ENCODE results near the gene RAMACL. TPM values are rescaled to one million over a fixed set of nuclear protein-coding genes. Genes with fewer than 3 reads are reported as not detected.
"Not testable (repeated sequence)": the region's sequence is repeated elsewhere in the genome, so short reads cannot be mapped to it uniquely, and the experiment has no call there.

Gene RAMACL
- total RNA-seq (under 1 TPM; 0.30 to 0.41 TPM), polyA plus RNA-seq (under 1 TPM; 0.39 to 0.41 TPM)

DNA sequence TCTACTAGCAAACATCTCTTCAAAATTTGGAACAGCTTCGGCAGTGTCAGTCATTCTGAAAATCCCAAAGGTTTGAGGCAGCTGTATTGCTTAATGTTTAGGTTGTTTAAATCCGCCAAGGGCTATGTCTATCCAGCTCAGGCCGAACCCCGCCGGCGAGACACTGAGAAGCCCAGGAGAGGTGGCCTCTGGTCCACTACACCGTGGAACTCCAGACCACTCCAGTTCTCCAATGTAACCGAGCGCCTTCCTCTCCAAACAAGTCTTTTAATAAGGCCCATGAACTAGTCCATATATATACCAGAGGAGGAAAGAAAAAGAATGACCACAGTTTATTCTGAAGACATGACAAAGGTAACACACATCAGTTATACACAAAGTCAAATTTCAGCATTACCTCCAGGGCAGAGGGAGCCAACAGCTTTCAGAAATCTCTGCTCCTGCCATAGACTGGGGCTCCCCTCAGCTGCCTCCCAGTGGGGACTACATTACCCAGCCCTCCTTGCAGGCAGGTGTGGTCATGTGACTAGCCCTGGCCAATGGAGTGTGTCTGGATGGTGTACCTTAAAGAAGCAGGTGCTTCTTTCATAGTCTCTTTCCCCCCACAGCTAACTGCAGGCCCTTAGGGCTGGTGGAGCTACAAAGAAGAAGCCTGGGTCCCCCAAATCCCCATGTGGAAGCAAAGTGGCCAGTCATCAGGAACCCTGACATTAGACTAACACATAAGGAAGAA lies at the start of gene RAMACL:
Gene RAMACL (minus strand): TSS at position 255 of the 733 bp plus-strand sequence. CDS start 201 bp downstream, at position 54.
- H3K4me1 ChIP-seq (ENCODE audit: insufficient read depth, low read length) = no peaks in the 10 kb centered on the region
- H3K27ac Mint-ChIP-seq = no peak within 1 kb of the TSS
- CTCF ChIA-PET (ENCODE audit: partially characterized antibody) = no interaction called here
- no peak within 1 kb of the TSS for H3K4me3 ChIP-seq (ENCODE audit: low read length in 2 of 2)
- H3K4me1 Mint-ChIP-seq = peaks cover 0 to 1% (median 0%) of the 10 kb centered on the region in 4 donors
- peak; percentile 26 to 64 (median 41) for DNase-seq
- intact Hi-C loops (cut with micrococcal nuclease) = no loop called here
- no peak within 1 kb of the TSS for H3K27ac ChIP-seq (ENCODE audit: low read depth, low read length)
- POLR2A ChIA-PET (ENCODE audit: partially characterized antibody) = no interaction called here
- H3K9me3 Mint-ChIP-seq = no peaks in the 10 kb centered on the region
- no peaks in the 10 kb centered on the region for H3K36me3 ChIP-seq (ENCODE audit: insufficient read depth, low read length)
- no peaks in the 10 kb centered on the region for H3K27me3 ChIP-seq (ENCODE audit: insufficient read depth, low read length)
- H3K9me3 ChIP-seq (ENCODE audit: control insufficient read depth in 1 of 2, low read length in 2 of 2) = no peaks in the 10 kb centered on the region
- H3K4me3 Mint-ChIP-seq = no peak within 1 kb of the TSS
- peaks cover 0 to 1% of the 10 kb centered on the region in 2 donors for H3K27me3 Mint-ChIP-seq
- no peaks in the 10 kb centered on the region for H3K36me3 Mint-ChIP-seq

DNA sequence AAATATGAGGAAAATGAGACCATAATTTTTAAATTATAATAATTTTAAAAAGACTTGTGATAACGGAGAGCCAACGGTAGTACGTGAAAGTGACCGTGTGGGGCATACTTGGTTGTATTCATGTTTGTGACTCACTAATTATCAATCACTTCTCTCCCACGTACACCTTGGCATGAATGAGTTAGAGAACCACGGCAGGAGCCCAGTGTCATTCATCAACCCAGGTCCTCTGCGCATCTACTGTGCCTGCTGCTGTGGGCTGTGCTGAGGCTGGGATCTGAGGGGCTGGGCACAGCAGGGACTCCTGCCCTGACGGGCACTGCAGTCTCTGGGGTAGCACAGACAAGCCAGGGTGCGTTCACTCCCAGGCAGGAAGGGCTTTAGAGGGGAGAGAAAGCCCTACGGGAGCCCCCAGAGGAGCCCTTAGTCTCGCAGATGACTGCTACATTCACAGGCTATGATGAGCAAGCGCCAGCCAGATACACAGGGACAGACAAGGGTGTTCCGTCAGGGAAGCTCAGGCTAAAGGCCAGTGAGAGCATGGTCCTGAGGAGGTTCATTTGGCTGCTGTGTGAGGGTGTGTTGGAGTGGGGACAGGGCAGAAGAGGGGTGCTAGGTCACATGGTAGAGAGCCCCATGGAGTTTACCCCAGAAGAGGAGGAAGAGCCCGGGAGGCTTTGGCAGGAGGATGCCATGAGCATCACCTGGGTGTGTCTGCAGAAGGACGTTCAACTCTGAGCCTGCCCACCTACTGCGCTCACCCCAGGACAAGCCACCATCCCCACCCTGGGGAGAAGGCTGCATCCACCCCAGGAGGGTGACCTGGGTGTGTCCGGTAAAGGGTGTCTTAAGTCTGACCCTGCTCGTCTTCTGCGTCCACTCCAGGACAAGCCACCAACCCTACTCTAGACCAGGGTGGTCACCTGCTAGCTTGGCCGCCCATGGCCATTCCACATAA lies 48.8 kb upstream of the RAMACL start:
- peaks cover 38 to 40% of the 10 kb centered on the region in 2 donors for H3K27me3 Mint-ChIP-seq
- Histone ChIP-seq H3K4me3 (ENCODE audit: low read length in 2 of 2) (no peak overlapping the region), H3K27me3 (ENCODE audit: insufficient read depth, low read length) (peaks cover 3% of the 10 kb centered on the region), H3K9me3 (ENCODE audit: control insufficient read depth in 1 of 2, low read length in 2 of 2) (no peaks in the 10 kb centered on the region), H3K27ac (ENCODE audit: low read depth, low read length) (no peak overlapping the region), H3K36me3 (ENCODE audit: insufficient read depth, low read length) (no peaks in the 10 kb centered on the region), H3K4me1 (ENCODE audit: insufficient read depth, low read length) (peaks cover 7% of the 10 kb centered on the region)
- no peak for DNase-seq
- H3K9me3 Mint-ChIP-seq = peaks cover 0 to 2% (median 0%) of the 10 kb centered on the region in 8 donors
- peaks cover 0 to 4% of the 10 kb centered on the region in 2 donors for H3K36me3 Mint-ChIP-seq
- peak overlapping the region in 1 of 7 donors; percentile 1 for H3K27ac Mint-ChIP-seq
- peaks cover 0 to 7% (median 4%) of the 10 kb centered on the region in 4 donors for H3K4me1 Mint-ChIP-seq
- H3K4me3 Mint-ChIP-seq = no peak overlapping the region
- ChIA-PET CTCF (ENCODE audit: partially characterized antibody) (no interaction called here), POLR2A (ENCODE audit: partially characterized antibody) (no interaction called here)
- intact Hi-C loops (cut with micrococcal nuclease) = no loop called here

DNA sequence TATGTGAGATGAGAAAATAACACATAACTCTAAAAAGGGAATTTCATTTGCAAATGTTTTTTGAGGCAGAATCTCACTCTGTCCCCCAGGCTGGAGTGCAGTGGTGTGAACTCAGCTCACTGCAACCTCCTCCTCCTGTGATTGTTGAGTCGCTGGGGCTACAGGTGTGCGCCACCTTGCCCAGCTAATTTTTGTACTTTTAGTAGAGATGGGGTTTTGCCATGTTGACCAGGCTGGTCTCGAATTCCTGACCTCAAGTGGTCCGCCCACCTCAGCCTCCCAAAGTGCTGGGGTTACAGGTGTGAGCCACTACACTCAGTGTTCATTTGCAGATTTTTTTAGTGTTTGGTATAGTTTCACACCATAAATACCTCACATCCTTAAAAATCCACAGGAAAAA lies 48.1 kb upstream of the RAMACL start:
- H3K27ac ChIP-seq (ENCODE audit: low read depth, low read length); H3K9me3 ChIP-seq (ENCODE audit: control insufficient read depth in 1 of 2, low read length in 2 of 2); H3K4me1 ChIP-seq (ENCODE audit: insufficient read depth, low read length); H3K36me3 ChIP-seq (ENCODE audit: insufficient read depth, low read length); DNase-seq; H3K36me3 Mint-ChIP-seq; H3K9me3 Mint-ChIP-seq; POLR2A ChIA-PET (ENCODE audit: partially characterized antibody); intact Hi-C loops (cut with micrococcal nuclease); H3K4me3 Mint-ChIP-seq; CTCF ChIA-PET (ENCODE audit: partially characterized antibody); H3K4me1 Mint-ChIP-seq; H3K27me3 ChIP-seq (ENCODE audit: insufficient read depth, low read length); H3K27ac Mint-ChIP-seq; H3K4me3 ChIP-seq (ENCODE audit: low read length in 2 of 2): not testable (repeated sequence)
- H3K27me3 Mint-ChIP-seq = peaks cover 37 to 40% of the 10 kb centered on the region in 2 donors

DNA sequence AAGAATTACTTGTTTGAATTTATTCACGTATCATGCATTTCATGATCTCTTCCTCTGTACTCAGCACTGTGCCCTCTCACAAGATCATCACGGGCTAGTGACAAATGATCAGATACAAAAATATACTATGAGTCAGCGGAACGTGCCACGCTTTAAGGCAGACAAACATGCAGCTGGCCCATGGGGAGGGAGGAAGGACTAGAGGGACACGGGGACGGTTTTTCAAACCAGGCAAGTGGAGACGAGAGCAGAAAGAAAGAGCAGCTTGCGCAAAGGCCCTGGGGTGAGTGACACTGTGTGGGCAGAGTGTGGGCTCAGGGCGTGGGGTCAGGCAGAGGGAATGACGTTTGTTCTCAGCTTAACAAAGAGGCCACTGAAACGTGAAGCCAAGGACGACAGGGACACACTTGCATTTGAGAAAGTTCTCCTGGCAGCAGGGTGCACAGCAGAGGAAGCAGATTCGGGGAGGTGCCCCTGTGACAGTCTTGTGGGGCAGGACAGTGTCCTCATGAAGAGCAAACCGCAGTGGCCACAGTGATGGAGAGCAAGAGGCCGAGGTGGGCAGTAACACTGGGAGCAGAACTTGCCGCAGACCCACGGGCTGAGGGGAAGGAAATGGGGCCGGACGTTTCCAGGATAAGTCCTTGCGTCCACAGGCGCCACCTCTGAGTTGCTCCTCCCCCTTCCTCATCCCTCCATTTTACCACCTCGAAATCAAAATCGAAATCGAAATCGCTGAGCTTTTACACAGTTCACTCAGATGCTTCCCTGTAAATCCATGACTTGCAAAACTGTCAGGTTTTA lies 47.5 kb upstream of the RAMACL start:
- Histone ChIP-seq H3K27ac (ENCODE audit: low read depth, low read length) (no peak overlapping the region), H3K27me3 (ENCODE audit: insufficient read depth, low read length) (peaks cover 3% of the 10 kb centered on the region), H3K9me3 (ENCODE audit: control insufficient read depth in 1 of 2, low read length in 2 of 2) (no peaks in the 10 kb centered on the region), H3K4me1 (ENCODE audit: insufficient read depth, low read length) (peaks cover under 1% of the 10 kb centered on the region), H3K4me3 (ENCODE audit: low read length in 2 of 2) (no peak overlapping the region), H3K36me3 (ENCODE audit: insufficient read depth, low read length) (no peaks in the 10 kb centered on the region)
- peaks cover 0 to 4% of the 10 kb centered on the region in 2 donors for H3K36me3 Mint-ChIP-seq
- DNase-seq = no peak
- CTCF ChIA-PET (ENCODE audit: partially characterized antibody) = no interaction called here
- peaks cover 34 to 39% of the 10 kb centered on the region in 2 donors for H3K27me3 Mint-ChIP-seq
- peaks cover 0 to 2% (median 0%) of the 10 kb centered on the region in 8 donors for H3K9me3 Mint-ChIP-seq
- H3K4me3 Mint-ChIP-seq = no peak overlapping the region
- no peak overlapping the region for H3K27ac Mint-ChIP-seq
- peaks cover 0 to 2% (median 0%) of the 10 kb centered on the region in 4 donors for H3K4me1 Mint-ChIP-seq
- intact Hi-C loops (cut with micrococcal nuclease) = no loop called here
- POLR2A ChIA-PET (ENCODE audit: partially characterized antibody) = no interaction called here

GRCh38 chr6:166632731-166633130 lies 46.3 kb upstream of the RAMACL start:
- H3K27ac Mint-ChIP-seq = no peak overlapping the region
- intact Hi-C loops (cut with micrococcal nuclease) = no loop called here
- H3K9me3 Mint-ChIP-seq = peaks cover 0 to 2% (median 0%) of the 10 kb centered on the region in 8 donors
- no peak overlapping the region for H3K4me3 ChIP-seq (ENCODE audit: low read length in 2 of 2)
- H3K27ac ChIP-seq (ENCODE audit: low read depth, low read length) = no peak overlapping the region
- H3K36me3 ChIP-seq (ENCODE audit: insufficient read depth, low read length) = no peaks in the 10 kb centered on the region
- H3K36me3 Mint-ChIP-seq = peaks cover 0 to 4% of the 10 kb centered on the region in 2 donors
- ChIA-PET CTCF (ENCODE audit: partially characterized antibody) (interaction anchor here (1.2 kb wide), 1 partner anchor 394 kb away, joined by 3 read pairs; no protein-coding TSS in a partner anchor), POLR2A (ENCODE audit: partially characterized antibody) (no interaction called here)
- H3K9me3 ChIP-seq (ENCODE audit: control insufficient read depth in 1 of 2, low read length in 2 of 2) = no peaks in the 10 kb centered on the region
- H3K4me3 Mint-ChIP-seq = no peak overlapping the region
- DNase-seq = no peak
- peaks cover 6 to 9% (median 8%) of the 10 kb centered on the region in 4 donors for H3K4me1 Mint-ChIP-seq
- H3K4me1 ChIP-seq (ENCODE audit: insufficient read depth, low read length) = peaks cover 11% of the 10 kb centered on the region
- peaks cover 3% of the 10 kb centered on the region for H3K27me3 ChIP-seq (ENCODE audit: insufficient read depth, low read length)
- H3K27me3 Mint-ChIP-seq = peaks cover 25 to 29% of the 10 kb centered on the region in 2 donors

GRCh38 chr6:166630462-166630861 lies 44.0 kb upstream of the RAMACL start:
- Mint-ChIP-seq H3K36me3 (peaks cover 4 to 6% of the 10 kb centered on the region in 2 donors), H3K27ac (no peak overlapping the region), H3K9me3 (peaks cover 0 to 2% (median 0%) of the 10 kb centered on the region in 8 donors), H3K27me3 (peaks cover 26 to 32% of the 10 kb centered on the region in 2 donors), H3K4me3 (no peak overlapping the region), H3K4me1 (peaks cover 12 to 25% (median 15%) of the 10 kb centered on the region in 4 donors)
- Histone ChIP-seq H3K4me3 (ENCODE audit: low read length in 2 of 2) (no peak overlapping the region), H3K36me3 (ENCODE audit: insufficient read depth, low read length) (no peaks in the 10 kb centered on the region), H3K27ac (ENCODE audit: low read depth, low read length) (no peak overlapping the region), H3K27me3 (ENCODE audit: insufficient read depth, low read length) (peaks cover 8% of the 10 kb centered on the region), H3K9me3 (ENCODE audit: control insufficient read depth in 1 of 2, low read length in 2 of 2) (no peaks in the 10 kb centered on the region), H3K4me1 (ENCODE audit: insufficient read depth, low read length) (peaks cover 20% of the 10 kb centered on the region)
- intact Hi-C loops (cut with micrococcal nuclease) = no loop called here
- ChIA-PET CTCF (ENCODE audit: partially characterized antibody) (no interaction called here), POLR2A (ENCODE audit: partially characterized antibody) (no interaction called here)
- no peak for DNase-seq
